HG02571 (cell line): ENCODE measurements around the gene KCNQ1.

Experiments used
- ATAC-seq: cut with Tn5 transposase; IDR thresholded peaks from one replicate; pipeline ENCODE4 v1.9.1; 2021; ENCODE audit warnings: mild to moderate bottlenecking, moderate library complexity; ENCODE audit not compliant: unreplicated experiment

KCNQ1 gene

DNA sequence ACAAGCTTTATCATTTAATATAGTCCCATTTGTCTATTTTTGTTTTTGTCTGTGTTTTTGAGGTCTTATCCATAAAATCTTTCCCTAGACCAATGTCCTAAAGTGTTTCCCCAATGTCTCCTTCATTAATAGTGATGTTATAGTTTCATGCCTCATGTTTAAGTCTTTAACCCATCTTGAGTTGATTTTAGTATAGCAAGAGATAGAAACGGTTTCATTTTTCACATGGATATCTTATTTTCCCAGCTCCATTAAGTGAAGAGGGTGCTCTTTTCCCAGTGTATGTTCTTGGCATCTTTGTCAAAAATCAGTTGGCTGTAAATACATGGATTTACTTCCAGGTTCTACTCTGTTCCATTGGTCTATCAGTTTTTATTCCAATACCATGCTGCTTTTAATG is 196.8 kb downstream of the KCNQ1 start:
- ATAC-seq = no peak

DNA sequence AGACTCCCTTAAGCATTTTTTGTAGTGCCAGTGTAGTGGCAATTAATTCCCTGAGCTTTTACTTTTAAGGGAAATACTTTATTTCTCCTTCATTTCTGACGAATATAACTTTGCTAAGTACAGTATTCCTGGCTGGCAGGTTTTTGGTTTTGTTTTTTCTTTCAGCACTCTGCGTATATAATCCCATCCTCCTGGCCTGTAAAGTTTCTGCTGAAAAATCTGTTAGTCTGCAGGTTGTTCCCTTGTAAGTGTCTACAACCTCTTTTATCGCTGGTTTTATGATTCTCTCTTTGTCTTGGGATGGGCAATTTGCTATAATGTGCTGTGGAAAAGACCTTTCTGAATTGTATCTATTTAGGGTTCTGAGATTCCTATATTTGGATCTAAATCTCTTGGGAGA is 198.9 kb downstream of the KCNQ1 start:
- ATAC-seq = no peak

DNA sequence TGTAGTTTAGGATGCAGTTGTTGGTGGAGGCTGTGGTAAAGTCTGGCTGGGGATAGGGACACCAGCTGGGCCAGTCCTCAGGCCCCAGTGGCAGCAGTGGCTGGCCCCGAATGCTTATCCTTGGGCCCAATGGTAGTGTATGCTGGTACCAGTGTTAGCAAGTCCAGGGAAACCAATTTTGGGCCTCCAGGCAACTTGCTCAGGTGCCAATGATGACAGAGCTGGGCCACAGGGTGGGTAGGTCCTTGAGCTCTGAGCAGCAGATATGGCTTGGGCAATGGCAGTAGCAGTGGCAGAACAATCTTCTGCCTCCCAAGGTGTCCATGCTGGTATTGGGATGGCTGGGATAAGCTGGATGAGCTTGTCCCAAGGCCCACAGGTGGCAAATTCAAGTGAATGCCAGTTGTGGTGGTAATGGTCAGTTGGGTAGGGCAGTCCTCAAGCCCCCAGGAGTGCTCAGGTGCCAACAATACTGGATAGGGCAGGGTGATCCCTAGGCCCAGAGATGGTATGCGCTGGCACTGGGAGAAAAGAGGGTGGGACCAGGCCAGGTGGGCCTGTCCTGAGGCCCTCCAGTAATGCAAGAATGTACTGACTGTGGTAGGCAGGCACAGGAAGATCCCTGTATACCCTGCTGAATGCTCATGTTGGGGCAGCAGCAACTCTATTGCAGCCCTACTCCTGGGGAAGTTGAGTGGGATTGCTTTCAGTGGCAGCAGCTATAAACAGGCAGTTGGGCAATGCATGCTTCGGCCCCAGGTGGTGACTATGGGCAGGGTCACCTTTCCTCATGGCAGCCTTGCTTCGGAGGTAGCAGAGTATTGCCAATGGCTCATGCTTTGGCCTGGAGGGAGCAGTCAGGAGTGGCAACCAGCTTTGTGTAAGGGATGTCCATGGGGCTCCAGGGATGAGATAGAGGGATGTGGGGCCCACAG is 200.3 kb downstream of the KCNQ1 start:
- ATAC-seq = no peak

DNA sequence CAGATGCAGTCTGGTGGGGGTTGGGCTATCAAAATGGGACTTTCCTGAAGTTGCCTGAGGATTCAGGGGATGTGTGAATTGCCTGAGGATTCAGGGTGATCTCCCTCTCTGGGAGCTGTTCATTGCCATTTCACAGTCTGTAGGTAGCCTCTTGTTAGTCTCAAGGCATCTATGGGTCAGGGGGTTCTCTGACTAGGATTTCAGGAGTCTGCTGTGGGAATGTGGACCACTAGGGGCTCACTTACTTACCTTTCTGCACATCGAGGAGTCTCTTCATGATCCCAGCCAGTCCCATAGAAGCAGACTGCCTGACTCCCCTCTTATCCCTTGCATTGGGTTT is 200.9 kb downstream of the KCNQ1 start:
- ATAC-seq = no peak

DNA sequence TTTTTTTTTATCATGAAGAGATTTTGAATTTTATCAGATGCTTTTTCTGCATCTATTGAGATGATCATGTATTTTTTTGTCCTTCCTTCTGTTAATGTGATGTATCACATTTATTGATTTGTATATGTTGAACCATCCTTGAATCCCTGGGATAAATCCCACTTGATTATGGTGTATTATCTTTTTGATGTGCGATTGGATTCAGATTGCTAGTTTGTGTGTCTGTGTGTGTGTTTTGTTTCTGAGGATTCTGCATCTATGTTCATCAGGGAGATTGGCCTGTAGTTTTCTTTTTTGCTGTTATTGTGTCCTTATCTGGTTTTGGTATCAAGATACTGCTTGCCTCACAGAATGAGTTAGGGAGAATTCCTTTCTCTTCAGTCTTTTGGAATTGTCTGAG is 202.4 kb downstream of the KCNQ1 start:
- ATAC-seq = no peak

DNA sequence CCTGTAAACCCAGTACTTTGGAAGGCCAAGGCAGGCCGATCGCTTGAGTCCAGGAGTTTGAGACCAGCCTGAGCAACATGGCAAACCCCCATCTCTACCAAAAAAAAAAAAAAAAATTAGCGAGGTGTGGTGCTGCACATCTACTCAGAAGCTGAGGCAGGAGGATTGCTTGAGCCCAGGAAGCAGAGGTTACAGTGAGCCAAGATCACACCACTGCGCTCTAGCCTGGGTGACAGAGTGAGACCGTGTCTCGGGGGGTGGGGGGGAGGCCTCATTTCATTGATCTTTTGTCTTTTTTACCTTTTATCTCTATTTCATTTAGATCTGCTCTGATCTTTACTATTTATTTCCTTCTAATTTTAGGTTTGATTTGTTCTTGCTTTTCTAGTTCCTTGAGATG is 203.1 kb downstream of the KCNQ1 start:
- no peak for ATAC-seq

DNA sequence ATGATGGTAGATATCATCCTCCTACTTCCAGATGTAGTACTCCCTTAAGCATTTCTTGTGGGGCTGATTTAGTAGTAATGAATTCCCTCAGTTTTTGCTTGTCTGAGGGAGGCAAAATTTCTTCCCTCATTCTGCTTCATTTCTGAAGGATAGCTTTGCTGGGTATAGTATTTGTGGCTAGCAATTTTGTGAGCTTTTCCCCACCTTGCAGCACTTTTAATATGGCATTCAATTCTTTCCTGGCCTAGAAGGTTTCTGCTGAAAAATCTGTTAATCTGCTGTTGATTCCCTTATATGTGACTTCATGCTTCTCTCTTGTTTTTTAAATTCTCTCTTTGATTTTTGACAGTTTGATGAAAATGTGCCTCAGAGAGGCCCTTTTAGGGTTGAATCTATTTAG is 204.6 kb downstream of the KCNQ1 start:
- ATAC-seq = no peak

DNA sequence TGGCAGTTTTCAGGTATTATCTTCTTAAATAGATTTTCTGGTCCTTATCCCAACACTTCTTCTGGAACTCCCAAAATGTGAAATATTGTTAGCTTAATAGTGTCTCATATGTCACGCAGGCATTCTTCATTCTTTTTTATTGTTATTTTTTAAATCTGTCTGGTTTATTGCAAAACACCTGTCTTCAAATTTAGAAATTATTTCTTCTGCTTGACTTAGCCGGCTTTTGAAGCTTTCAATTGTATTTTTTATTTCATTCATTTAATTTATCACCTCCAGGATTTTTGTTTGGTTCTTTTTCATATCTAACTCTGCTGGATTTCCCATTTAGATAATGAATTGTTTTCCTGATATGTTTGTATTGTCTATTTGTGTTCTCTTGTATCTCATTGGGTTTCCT is 205.0 kb downstream of the KCNQ1 start:
- ATAC-seq = no peak

DNA sequence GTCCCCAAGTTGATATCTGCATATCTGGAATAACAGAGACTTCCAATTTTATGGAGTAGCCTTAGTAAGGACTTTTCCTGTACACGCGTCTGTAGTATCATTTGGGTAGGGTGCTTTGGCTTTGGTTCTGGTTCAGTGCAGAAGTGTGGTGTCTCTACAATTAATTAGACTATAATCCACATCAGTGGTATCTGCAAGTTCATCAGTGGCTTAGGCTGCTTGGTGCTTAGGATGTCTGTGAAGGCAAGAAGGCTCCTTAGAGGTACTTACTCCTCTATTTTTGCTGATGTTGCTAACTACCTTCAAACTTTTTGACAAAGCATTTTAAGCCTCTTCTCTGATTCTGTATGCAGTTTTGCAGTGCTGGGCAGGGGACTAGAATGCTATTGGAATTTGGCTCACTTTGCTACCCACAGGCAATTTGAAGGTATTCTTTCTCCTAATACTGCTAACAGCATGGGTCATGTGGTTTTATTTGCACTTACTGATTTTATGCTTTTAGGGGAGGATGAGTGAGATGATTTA is 205.6 kb downstream of the KCNQ1 start:
- ATAC-seq = no peak

DNA sequence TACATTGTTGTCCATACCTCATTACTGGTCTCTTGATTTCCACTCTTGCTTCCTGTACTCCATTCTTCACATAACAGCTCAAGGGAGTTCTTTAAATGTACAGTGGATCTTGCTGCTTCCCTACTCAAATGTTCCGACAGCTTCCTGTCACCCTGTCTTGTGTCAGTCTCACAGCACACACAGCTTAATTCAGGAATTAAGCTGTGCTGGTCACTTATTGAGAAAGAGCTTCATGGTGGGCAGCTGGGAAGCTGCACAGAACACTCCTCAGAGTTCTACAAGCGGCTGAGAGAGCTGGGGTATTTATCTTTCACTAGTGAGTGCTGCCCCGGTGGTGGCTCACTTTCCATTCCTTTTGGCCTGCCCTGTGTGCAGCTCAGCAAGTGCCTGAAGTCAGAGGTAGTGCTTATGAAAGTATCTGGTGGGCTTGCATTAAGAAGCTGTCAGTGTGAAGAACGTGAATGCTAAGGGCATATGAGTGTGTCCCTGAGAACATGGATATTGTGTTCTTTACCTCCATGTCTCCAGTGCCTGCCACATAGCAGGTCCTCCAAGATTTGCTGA is 206.3 kb downstream of the KCNQ1 start:
- ATAC-seq = no peak

DNA sequence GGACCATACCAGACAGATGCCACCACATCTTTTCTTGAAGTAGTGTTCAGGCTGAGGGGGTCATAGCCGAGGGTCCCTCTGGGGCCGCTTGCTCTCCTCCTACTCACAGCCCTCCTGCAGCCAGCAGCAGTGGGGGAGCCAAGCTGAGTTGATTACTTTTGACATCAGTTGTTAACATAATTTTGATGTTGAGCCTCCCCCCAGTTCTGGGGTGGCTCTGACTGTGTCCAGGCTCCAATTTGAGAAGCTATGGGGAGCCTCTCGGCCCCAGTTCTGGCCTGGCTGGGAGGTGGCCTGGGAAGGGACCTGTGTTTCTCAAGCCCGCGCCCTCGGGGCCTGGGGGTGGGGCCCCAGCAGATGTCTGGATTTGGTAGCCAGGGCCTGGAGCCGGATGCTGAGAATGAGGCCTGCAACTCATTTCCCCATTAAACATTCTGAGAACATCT is 207.0 kb downstream of the KCNQ1 start:
- no peak for ATAC-seq

DNA sequence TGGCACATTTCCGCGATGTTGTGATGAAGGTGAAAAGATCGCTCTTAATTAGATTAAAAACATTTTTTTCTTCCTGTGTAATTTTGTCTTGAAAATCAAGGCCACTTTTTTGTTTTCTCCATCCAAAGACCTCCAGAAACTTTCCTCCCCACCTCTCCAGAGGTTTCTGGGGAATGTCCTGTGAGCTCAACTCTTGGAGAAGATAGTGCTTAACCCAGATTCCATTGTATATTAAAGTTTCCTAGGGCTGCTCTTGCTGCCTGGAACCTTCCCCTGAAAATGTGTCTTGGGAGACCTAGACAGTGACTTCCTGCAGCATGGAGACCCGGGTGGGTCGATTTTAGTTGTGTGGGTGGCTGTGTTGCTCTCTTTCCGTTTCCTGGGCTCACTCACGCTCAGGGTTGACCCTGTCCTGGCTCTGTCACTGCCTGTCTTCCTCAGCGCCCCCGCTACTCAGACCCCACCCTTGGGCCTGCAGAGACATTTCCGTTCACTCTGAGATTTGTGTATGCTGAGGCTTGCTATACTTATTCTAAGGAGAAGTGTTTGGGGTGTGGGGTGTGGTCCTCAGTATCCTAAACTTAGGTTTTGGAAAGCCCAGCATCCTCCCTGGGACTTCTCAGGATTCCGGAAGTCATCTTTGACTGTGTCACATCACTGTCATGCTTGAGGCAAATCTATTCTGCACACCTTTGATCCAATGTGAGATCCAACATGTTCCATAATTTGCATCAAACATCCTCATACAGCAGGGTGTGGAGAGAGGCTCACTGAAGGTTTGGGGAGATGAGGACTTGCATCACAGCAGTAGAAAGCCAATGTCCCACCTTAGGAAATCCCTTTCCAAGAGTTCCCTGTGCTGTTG is 207.8 kb downstream of the KCNQ1 start:
- ATAC-seq = no peak

DNA sequence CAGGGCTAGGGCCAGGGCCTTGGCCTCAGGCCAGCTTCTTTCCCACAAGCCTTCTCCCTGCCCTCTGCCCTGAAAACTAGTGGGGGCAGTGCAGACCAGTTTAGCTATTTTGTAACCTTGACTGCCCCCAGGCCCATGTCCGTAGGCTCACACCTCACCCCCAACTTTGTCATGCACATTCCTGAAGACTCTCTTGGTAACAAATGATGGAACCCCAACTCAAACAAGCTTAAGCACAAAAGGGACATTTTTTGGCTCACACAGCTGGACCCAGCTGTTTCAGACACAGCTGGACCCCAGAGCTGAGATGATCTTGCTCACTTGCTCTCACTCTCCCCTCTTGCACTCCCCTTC is 208.4 kb downstream of the KCNQ1 start:
- ATAC-seq = no peak

DNA sequence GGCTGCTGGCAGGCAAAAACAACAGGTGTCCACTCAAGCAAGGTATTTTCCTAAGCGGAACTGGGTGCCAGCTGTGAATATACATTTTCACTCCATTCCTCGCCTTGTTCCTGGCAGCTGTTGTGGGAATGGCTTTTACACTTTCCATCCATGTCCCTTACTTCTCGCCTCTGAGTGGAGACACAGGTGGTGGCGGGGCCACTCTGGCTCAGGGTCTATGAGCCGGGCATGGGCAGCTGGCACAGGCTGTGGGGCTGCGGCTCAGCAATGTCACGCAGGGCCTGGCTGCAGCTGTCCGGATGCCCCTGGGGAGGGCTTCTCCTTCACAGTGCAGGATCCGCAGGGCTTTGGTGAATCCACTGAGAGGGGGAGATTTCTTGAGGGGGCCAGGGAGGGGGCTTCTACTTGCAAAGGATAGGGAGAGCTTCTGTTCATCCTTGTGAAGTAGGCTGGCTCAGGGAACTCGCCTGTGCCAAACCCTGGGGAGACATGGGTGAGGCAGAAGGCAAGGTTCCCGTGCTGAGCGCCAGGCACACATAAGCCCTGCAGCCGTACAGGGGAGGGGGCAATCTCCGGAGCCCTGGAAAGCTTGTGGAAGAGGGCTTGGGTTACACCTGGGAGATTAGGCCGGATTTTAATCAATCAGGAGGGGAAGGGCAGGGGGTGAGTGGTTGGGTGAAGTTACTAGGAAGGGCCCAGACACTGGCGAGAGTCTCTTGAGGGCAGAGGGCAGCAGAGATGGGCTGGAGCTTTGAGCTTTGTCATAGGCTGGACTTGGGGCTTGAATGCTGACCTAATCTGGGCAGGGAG is 209.3 kb downstream of the KCNQ1 start:
- no peak for ATAC-seq

DNA sequence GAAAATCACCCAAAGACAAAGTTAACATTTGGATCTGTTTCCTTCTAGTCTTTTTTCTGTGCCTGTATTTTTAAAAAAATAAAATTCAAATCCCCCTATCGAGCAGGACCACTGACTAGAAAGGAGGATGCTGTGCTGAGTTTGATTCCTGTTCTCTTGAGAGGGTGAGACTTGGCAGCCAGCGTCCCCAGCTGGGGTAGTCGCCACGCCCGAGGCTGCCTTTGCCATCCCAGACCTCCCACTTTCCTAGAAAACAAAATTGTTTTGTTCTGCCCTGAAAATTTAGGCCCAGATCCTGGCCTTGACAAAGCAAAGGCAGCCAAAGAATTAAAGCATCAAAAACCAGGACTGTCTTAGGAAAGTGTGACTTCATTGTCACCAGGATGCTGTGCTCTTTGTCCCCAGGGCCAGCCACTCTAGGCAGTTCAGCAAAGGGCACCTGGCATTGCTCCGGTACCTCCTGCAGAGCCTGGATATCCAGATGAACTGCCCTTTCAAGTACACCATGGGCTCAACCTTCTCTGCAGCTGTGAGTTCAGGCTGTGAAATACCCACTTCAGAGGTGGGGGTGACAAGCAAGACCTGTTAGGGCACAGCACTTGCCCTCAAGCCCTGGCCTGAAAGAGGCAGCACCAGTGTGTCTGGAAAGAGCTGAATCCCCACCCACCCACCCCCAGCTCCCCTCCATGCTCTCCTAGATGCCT is 210.4 kb downstream of the KCNQ1 start:
- no peak for ATAC-seq

DNA sequence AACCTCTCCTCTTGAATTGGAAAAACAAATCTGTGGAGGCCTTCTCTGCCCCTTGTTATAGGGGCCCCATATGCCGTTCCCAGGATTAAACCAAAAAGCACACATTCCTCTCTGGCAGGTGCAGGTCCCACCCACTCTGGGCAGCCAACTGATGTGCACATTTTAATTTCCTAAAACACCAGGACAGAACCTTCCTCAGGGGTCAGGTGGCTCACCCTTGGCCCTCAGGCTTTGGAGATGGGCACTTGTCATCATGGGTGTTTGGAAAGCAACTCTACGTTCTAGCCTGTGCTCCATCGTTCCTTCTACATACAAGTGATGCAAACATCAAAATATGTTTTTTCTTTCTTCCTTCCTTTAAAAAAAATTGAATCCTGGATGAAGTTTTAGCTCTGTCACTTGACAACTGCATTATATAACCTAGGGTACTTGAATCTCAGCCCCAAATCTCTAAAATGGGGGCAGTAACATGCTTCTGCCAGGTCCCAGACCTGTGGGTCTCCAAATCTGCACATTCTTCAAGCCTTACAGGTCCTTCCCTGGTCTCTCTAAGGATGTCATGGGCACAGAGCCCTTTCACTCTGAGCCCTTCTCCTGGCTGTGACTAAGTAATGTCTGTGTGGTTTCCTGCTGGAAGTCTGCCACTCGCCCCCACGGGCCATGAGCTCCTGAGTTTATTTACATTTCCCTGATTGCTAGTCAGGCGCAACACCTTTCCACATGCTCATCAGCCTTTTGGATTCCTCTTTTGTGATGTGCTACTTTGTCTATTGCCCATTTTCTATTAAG is 211.2 kb downstream of the KCNQ1 start:
- ATAC-seq = no peak

DNA sequence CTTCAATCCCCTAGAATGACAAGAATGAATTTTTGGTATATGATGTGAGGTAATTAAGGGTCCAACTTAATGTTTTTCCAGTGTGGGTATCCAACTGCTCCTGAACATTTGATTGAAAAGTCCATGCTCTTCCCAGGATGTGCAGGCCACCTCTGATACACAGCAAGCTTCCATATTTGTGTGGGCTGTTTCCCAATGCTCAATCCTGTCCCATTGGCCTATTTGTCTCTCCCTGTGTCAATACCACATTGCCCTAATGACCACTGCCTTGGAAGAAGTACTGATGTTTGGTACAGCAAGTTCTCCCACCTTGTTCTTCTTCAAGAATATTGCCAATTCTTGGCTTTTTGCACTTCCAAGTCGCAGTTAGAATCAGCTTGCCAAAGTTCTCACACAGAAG is 212.1 kb downstream of the KCNQ1 start:
- no peak for ATAC-seq

DNA sequence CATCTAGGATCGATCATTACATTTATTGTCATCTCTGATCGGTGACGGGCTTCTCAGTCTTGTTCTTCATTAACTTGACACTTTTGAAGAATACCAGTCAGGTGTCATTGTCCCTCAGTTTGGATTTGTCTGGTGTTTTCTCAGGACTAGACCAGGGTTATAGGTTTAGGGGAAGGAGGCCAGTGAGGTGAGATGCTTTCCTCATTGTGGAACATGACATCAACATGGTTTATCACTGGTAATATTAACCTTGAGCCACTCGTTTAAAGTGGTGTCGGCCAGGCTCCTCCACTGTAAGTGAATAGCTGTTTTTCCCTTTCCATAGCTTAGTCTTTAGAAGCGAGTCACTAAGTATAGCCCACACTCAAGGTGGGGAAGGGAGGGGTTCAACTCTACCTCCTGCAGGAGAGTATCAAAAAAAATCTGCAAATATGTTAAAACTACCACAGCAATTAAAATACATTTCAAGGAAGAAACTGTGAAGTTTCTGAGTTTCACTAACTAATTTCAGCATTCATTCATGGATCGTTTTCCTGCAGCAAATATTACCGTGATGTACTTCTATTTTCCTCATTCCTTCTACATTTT is 213.0 kb downstream of the KCNQ1 start:
- no peak for ATAC-seq

DNA sequence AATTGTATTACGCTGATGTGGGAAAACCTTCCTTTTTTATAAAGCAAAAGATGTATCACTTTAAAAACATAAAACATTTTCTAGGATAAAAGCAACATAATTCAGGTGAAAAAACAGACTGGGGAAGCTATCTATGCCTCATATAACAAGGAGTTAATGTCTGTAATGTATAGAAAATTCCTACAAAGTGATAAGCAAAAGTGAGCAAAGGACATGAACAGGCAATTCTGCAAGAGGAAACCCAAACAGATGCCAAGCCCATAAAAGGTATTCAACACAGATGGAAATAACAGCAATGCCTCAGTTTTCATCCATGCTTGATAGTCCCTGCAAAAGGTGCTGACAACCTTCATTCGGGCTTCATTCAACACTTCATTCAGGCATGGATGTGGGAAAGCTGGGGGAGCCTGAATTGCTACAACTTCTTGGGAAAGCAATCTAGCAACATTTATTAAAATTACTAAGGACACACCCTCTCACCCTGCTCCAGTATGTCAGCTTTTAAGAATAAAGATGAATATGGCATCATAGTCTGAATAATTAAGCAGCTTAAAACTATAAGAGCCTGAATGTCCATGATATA is 215.6 kb downstream of the KCNQ1 start:
- no peak for ATAC-seq
